Epithelial cell of esophagus (primary cell): ENCODE data around the gene ACOT7.
"Not testable (repeated sequence)": the region's sequence is repeated elsewhere in the genome, so short reads cannot be mapped to it uniquely, and the experiment has no call there.

Experiments
- DNase-seq: peaks from one replicate; pipeline ENCODE4 v3.0.0; 2010; ENCODE audit warnings: low read depth
- H3K4me3 ChIP-seq: 2 replicates; pipeline ENCODE4 v1.5.1; 2011; ENCODE audit warnings: mild to moderate bottlenecking, low read length, control low read depth
- TF ChIP-seq, protein P1 (sequence below): IDR thresholded peaks from 2 replicates; pipeline ENCODE4 v1.5.1; 2011; ENCODE audit warnings: low read depth, mild to moderate bottlenecking, low read length, control low read depth, inconsistent platforms; ENCODE audit not compliant: insufficient read depth; ENCODE audit errors: missing control alignments

The ACOT7 gene

DNA sequence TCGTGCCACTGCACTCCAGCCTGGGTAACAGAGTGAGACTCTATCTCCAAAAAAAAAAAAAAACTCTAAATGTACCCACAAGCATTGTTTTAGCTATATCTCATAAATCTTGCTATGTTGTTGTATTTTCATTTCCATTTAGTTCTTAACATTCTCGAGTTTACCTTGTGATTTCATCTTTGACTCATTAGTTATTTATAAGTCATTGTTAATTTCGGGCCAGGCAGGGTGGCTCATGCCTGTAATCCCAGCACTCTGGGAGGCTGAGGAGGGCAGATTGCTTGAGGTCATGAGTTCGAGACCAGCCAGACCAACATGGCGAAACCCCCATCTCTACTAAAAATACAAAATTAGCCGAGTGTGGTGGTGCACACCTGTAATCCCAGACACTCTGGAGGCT lies 14.5 kb upstream of the ACOT7 start:
- TF ChIP-seq, protein P1, sequence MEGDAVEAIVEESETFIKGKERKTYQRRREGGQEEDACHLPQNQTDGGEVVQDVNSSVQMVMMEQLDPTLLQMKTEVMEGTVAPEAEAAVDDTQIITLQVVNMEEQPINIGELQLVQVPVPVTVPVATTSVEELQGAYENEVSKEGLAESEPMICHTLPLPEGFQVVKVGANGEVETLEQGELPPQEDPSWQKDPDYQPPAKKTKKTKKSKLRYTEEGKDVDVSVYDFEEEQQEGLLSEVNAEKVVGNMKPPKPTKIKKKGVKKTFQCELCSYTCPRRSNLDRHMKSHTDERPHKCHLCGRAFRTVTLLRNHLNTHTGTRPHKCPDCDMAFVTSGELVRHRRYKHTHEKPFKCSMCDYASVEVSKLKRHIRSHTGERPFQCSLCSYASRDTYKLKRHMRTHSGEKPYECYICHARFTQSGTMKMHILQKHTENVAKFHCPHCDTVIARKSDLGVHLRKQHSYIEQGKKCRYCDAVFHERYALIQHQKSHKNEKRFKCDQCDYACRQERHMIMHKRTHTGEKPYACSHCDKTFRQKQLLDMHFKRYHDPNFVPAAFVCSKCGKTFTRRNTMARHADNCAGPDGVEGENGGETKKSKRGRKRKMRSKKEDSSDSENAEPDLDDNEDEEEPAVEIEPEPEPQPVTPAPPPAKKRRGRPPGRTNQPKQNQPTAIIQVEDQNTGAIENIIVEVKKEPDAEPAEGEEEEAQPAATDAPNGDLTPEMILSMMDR: no peak
- DNase-seq: peak; percentile 54
- H3K4me3 ChIP-seq: no peak overlapping the region

DNA sequence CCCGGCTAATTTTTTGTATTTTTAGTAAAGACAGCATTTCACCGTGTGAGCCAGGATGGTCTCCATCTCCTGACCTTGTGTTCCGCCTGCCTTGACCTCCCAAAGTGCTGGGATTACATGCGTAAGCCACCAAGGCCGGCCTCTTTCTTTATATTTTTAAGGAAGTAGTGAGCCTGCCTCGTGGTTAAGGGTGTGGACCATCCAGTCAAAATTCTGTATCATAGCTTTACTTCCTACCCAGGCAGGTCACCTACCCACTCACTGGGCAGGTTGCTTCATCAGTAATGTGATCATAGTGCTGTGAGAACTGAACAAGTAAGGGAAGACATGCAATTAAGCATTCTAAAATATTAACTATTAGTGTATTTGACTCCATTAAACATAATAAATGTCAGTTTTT lies 8.1 kb upstream of the ACOT7 start:
- no peak overlapping the region for H3K4me3 ChIP-seq
- TF ChIP-seq, protein P1: no peak
- DNase-seq: peak; percentile 91

DNA sequence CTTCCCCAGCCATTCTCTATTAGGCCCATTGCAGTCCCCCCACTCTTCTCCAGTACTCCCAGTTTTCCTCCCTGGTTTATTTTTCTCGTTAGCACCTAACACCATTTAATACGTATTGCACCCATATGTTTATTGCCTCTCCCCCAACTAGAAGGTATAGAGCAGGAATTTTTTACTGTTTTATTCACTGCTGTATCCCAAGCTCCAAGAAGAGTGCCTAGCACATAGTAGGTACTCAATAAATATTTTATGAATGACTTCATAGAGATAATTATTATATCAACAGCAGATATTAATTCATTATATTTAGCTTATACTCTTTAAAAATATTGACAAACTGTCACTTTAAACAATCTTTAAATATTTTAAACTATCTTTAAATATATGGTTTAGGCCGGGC lies 5.7 kb upstream of the ACOT7 start:
- TF ChIP-seq, protein P1: no peak
- DNase-seq: no peak
- no peak overlapping the region for H3K4me3 ChIP-seq

DNA sequence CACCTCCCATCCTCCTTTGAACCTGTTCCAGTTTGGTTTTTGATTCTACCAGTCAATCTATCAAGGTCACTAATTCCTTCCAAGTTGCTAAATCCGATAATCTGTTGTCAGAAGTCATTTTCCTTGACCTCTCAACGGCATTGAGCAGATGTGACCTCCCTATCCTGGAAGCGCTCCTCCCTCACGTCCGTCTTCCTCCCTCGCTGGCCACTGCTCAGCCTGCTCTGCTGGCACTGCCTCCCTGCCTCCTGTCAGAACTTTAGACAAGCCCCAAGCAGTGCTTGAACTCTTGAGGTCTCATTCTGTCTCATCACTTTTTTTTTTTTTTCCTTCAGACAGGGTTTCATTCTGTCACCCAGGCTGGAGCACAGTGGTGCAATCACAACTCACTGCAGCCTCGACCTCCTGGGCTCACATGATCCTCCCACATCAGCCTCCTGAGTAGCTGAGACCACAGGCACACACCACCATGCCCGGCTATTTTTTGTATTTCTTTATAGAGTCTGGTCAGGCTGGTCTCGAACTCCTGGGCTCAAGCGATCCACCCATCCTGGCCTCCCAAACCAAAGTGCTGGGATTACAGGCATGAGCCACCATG lies 4.4 kb upstream of the ACOT7 start:
- no peak overlapping the region for H3K4me3 ChIP-seq
- TF ChIP-seq, protein P1: no peak
- no peak for DNase-seq

DNA sequence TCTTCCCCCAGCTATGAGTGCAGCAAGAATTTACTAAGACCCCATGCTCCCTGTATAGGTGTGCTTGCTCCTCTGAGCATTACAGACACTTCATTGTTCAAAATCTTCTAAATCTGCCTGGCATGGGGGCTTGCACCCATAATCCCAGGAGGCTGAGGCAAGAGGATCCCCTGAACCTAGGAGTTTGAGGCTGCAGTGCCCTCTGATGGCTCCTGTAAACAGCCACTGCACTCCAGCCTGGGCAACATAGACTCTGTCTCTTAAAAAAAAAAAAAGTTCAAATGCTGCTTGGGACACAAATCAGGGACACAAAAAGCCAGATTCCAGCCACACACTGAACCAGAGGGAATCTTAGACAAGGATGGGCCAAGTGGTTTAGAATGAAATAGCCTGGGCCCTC lies 3.4 kb upstream of the ACOT7 start:
- DNase-seq: no peak
- no peak overlapping the region for H3K4me3 ChIP-seq
- TF ChIP-seq, protein P1: peak; percentile 56

DNA sequence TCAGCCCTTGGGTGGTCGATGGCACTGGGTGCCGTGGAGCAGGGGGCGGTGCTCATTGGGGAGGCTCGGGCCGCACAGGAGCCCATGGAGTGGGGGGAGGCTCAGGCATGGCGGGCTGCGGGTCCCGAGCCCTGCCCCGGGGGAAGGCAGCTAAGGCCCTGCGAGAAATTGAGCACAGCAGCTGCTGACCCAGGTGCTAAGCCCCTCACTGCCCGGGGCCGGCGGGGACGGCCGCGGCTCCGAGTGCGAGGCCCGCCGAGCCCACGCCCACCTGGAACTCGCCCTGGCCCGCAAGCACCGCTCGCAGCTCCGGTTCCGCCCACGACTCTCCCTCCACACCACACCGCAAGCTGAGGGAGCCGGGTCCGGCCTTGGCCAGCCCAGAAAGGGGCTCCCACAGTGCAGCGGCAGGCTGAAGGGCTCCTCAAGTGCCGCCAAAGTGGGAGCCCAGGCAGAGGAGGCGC lies 2.2 kb upstream of the ACOT7 start:
- not testable (repeated sequence) for H3K4me3 ChIP-seq, DNase-seq

DNA sequence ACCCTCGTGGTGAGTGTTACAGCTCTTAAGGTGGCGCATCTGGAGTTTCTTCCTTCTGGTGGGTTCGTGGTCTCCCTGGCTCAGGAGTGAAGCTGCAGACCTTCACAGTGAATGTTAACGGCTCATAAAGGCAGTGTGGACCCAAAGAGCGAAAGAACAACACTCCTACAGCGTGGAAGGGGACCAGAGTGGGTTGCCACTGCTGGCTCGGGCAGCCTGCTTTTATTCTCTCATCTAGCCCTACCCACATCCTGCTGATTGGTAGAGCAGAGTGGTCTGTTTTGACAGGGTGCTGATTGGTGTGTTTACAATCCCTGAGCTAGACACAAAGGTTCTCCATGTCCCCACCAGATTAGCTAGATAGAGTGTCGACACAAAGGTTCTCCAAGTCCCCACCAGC lies 1.6 kb upstream of the ACOT7 start:
- not testable (repeated sequence) for H3K4me3 ChIP-seq, DNase-seq

DNA sequence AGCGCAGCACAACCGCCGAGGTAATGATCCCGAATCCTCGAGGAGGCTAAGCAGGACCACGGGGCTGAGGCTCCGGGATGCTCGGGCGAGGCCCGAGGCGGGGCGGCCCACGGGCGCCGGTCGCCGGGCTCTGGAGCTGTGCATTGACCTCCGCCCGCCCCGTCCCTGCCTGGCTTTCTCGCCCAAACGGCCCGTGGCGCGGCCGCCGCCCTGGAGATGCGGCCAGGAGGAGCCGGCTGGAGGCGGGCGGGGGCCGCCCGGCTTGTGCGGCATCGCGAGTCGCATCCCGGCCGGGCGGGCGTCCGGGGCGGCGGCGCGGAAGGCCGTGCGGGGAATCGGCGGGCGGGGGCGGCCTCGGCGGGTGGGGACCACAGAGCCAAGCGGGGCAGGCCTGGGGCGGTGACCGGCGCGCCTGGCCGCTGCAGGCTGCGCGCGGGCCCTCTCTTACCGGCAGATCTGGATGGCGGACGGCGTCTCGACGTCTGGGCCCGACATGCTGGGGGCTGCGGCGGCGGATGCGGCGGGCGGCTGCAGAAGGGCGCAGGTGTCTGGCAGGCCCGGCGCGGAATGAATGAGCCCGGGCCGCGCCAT lies 663 bp downstream of the ACOT7 start:
- H3K4me3 ChIP-seq: peak overlapping the region; percentile 49
- DNase-seq: no peak
- TF ChIP-seq, protein P1: no peak
